Neural cell (in vitro differentiated cells): Measurements from ENCODE around the gene RALA. TPM values are rescaled to one million over a fixed set of nuclear protein-coding genes. Genes with fewer than 3 reads are reported as not detected.

Experiments used
- H2AFZ ChIP-seq: fragments of 200-600, 300-800 bp; sonication (generic), shearing (Covaris generic); 2 replicates; pipeline ENCODE4 v1.6.0; 2014; ENCODE audit warnings: low read depth, mild to moderate bottlenecking, antibody characterized with exemption, low read length, moderate library complexity
- H3F3A ChIP-seq: fragments of 200-600 bp; shearing (Covaris generic); 2 replicates; pipeline ENCODE4 v1.6.1; 2016; ENCODE audit warnings: mild to moderate bottlenecking, moderate library complexity, mixed read lengths, antibody characterized with exemption, low read length; ENCODE audit not compliant: insufficient read depth, poor library complexity, severe bottlenecking
- H3K27ac ChIP-seq: fragments of 200-600, 300-800 bp; sonication (generic), shearing (Covaris generic); 2 replicates; pipeline ENCODE4 v1.5.1; 2014; ENCODE audit warnings: mild to moderate bottlenecking, low read length, moderate library complexity
- H3K27me3 ChIP-seq: fragments of 300-800, 200-600 bp; sonication (generic), shearing (Covaris generic); 2 replicates; pipeline ENCODE4 v1.6.0; 2014; ENCODE audit warnings: mild to moderate bottlenecking, low read depth, low read length, moderate library complexity; ENCODE audit not compliant: insufficient read depth
- H3K36me3 ChIP-seq: fragments of 300-800, 200-600 bp; sonication (generic), shearing (Covaris generic); 2 replicates; pipeline ENCODE4 v1.5.1; 2014; ENCODE audit warnings: mild to moderate bottlenecking, antibody characterized with exemption, low read length, moderate library complexity; ENCODE audit not compliant: insufficient read depth
- H3K4me2 ChIP-seq: fragments of 300-800, 200-600 bp; sonication (generic), shearing (Covaris generic); 2 replicates; pipeline ENCODE4 v1.6.0; 2014; ENCODE audit warnings: mild to moderate bottlenecking, low read length
- H3K4me3 ChIP-seq: fragments of 300-800, 200-600 bp; sonication (generic), shearing (Covaris generic); 2 replicates; pipeline ENCODE4 v1.5.1; 2014; ENCODE audit warnings: mild to moderate bottlenecking, low read length, moderate library complexity
- H3K79me2 ChIP-seq: fragments of 200-600 bp; shearing (Covaris generic); replicated peaks from 2 replicates; pipeline ENCODE4 v1.6.0; 2014; ENCODE audit warnings: mild to moderate bottlenecking, low read length, moderate library complexity; ENCODE audit not compliant: insufficient read depth
- H3K9ac ChIP-seq: fragments of 300-800, 200-600 bp; sonication (generic), shearing (Covaris generic); 2 replicates; pipeline ENCODE4 v1.6.1; 2016; ENCODE audit warnings: mild to moderate bottlenecking, low read length, mixed read lengths
- H3K9me2 ChIP-seq: fragments of 200-600 bp; shearing (Covaris generic); 2 replicates; pipeline ENCODE4 v1.6.1; 2016; ENCODE audit warnings: mild to moderate bottlenecking, low read length, mixed read lengths; ENCODE audit not compliant: insufficient read depth
- H3K9me3 ChIP-seq: fragments of 200-600, 300-800 bp; sonication (generic), shearing (Covaris generic); 2 replicates; pipeline ENCODE4 v1.6.1; 2016; ENCODE audit warnings: mild to moderate bottlenecking, mixed run types, low read length, moderate library complexity, mixed read lengths
- H4K20me1 ChIP-seq: fragments of 200-600 bp; shearing (Covaris generic); 2 replicates; pipeline ENCODE4 v1.6.1; 2016; ENCODE audit warnings: mild to moderate bottlenecking, mixed run types; ENCODE audit not compliant: insufficient read depth
- CTCF ChIP-seq: fragments of 450-650 bp; IDR thresholded peaks from 2 replicates; pipeline ENCODE4 v1.5.1; 2014; ENCODE audit warnings: antibody characterized with exemption, mild to moderate bottlenecking, moderate library complexity; ENCODE audit not compliant: poor library complexity, severe bottlenecking
- EP300 ChIP-seq: fragments of 450-650 bp; conservative IDR thresholded peaks from 2 replicates; pipeline ENCODE4 v1.6.1; 2014; ENCODE audit warnings: antibody characterized with exemption, mild to moderate bottlenecking, moderate library complexity; ENCODE audit not compliant: poor library complexity, severe bottlenecking
- EZH2 ChIP-seq: fragments of 200-600, 300-800 bp; shearing (Covaris generic), sonication (generic); IDR thresholded peaks from 2 replicates; pipeline ENCODE4 v1.6.1; 2014; ENCODE audit warnings: antibody characterized with exemption, low read length, borderline replicate concordance, mild to moderate bottlenecking; ENCODE audit not compliant: insufficient read depth, poor library complexity, severe bottlenecking
- MXI1 ChIP-seq: fragments of 450-650 bp; conservative IDR thresholded peaks from 2 replicates; pipeline ENCODE4 v1.6.1; 2014; ENCODE audit warnings: antibody characterized with exemption, mild to moderate bottlenecking; ENCODE audit not compliant: poor library complexity, severe bottlenecking
- POLR2AphosphoS5 ChIP-seq: IDR thresholded peaks from 2 replicates; pipeline ENCODE4 v1.6.1; 2012
- RAD21 ChIP-seq: fragments of 450-650 bp; conservative IDR thresholded peaks from 2 replicates; pipeline ENCODE4 v1.6.1; 2014; ENCODE audit warnings: antibody characterized with exemption, mild to moderate bottlenecking, moderate library complexity
- SMC3 ChIP-seq: fragments of 450-650 bp; conservative IDR thresholded peaks from 2 replicates; pipeline ENCODE4 v1.6.1; 2014; ENCODE audit warnings: antibody characterized with exemption, mild to moderate bottlenecking, moderate library complexity; ENCODE audit not compliant: poor library complexity
- TAF1 ChIP-seq: IDR thresholded peaks from 2 replicates; pipeline ENCODE4 v1.6.1; 2012; ENCODE audit warnings: low read depth
- polyA plus RNA-seq: library from polyadenylated mRNA; depleted of rRNA; stranded (reverse); fragments of >200 nt; gene quantifications from 2 replicates; pipeline ENCODE4 v1.2.3, GENCODE V29; 2014
- TF ChIP-seq, protein P1 (sequence below): IDR thresholded peaks from 2 replicates; pipeline ENCODE4 v1.6.1; 2012; ENCODE audit warnings: borderline replicate concordance

RALA gene
- polyA plus RNA-seq, 1 donor from 2014 or later = 36.2 TPM

GRCh38 chr7:39594988-39595620, 28.3 kb upstream of the RALA start:
- H3F3A ChIP-seq = no peaks in the 10 kb centered on the region
- no peaks in the 10 kb centered on the region for H3K36me3 ChIP-seq
- no peaks in the 10 kb centered on the region for H3K9me2 ChIP-seq
- H3K79me2 ChIP-seq = no peaks in the 10 kb centered on the region
- H3K9me3 ChIP-seq = no peaks in the 10 kb centered on the region
- no peaks in the 10 kb centered on the region for H4K20me1 ChIP-seq
- H3K27me3 ChIP-seq = no peaks in the 10 kb centered on the region
- H3K4me3 ChIP-seq = no peak overlapping the region
- TF ChIP-seq, protein P1, sequence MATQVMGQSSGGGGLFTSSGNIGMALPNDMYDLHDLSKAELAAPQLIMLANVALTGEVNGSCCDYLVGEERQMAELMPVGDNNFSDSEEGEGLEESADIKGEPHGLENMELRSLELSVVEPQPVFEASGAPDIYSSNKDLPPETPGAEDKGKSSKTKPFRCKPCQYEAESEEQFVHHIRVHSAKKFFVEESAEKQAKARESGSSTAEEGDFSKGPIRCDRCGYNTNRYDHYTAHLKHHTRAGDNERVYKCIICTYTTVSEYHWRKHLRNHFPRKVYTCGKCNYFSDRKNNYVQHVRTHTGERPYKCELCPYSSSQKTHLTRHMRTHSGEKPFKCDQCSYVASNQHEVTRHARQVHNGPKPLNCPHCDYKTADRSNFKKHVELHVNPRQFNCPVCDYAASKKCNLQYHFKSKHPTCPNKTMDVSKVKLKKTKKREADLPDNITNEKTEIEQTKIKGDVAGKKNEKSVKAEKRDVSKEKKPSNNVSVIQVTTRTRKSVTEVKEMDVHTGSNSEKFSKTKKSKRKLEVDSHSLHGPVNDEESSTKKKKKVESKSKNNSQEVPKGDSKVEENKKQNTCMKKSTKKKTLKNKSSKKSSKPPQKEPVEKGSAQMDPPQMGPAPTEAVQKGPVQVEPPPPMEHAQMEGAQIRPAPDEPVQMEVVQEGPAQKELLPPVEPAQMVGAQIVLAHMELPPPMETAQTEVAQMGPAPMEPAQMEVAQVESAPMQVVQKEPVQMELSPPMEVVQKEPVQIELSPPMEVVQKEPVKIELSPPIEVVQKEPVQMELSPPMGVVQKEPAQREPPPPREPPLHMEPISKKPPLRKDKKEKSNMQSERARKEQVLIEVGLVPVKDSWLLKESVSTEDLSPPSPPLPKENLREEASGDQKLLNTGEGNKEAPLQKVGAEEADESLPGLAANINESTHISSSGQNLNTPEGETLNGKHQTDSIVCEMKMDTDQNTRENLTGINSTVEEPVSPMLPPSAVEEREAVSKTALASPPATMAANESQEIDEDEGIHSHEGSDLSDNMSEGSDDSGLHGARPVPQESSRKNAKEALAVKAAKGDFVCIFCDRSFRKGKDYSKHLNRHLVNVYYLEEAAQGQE = no peak
- TF ChIP-seq SMC3 (no peak), POLR2AphosphoS5 (no peak), CTCF (no peak), EZH2 (no peak), MXI1 (no peak), TAF1 (no peak), RAD21 (no peak), EP300 (no peak)
- no peak overlapping the region for H3K4me2 ChIP-seq
- no peak overlapping the region for H3K27ac ChIP-seq
- H3K9ac ChIP-seq = no peak overlapping the region
- no peak overlapping the region for H2AFZ ChIP-seq

DNA sequence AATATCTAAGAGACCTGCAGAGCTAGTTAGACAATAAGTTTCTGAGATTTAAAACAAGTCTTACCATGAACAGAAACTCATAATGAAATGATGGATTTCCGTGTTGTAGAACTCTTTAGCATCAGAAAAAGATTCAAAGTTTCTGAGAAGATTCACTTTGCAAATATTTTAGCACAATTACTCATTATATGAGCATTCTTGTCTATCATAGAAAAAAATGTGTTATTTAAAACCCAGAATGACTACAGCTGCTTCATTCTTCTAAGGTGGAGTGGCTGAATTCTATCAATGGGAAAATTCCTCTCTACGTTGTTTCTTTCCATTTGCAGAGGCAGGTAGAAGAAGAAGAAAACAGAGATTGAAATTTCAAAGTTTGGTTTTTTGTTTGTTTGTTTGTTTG, 21.0 kb upstream of the RALA start:
- H3K4me2 ChIP-seq = no peak overlapping the region
- H3K9me2 ChIP-seq = no peaks in the 10 kb centered on the region
- no peak overlapping the region for H3K9ac ChIP-seq
- no peaks in the 10 kb centered on the region for H3K36me3 ChIP-seq
- H3K27me3 ChIP-seq = no peaks in the 10 kb centered on the region
- TF ChIP-seq, protein P1 = no peak
- TF ChIP-seq SMC3 (no peak), EZH2 (no peak), CTCF (no peak), TAF1 (no peak), POLR2AphosphoS5 (no peak), EP300 (no peak), RAD21 (no peak), MXI1 (no peak)
- H3F3A ChIP-seq = no peaks in the 10 kb centered on the region
- no peaks in the 10 kb centered on the region for H4K20me1 ChIP-seq
- H2AFZ ChIP-seq = no peak overlapping the region
- no peaks in the 10 kb centered on the region for H3K79me2 ChIP-seq
- H3K4me3 ChIP-seq = no peak overlapping the region
- no peak overlapping the region for H3K27ac ChIP-seq
- no peaks in the 10 kb centered on the region for H3K9me3 ChIP-seq
